GM18907 (cell line): ENCODE measurements around the gene HHLA2.

Experiments
- ATAC-seq: cut with Tn5 transposase; IDR thresholded peaks from one replicate; pipeline ENCODE4 v1.9.1; 2021; ENCODE audit warnings: mild to moderate bottlenecking, moderate library complexity; ENCODE audit not compliant: unreplicated experiment

HHLA2 gene

DNA sequence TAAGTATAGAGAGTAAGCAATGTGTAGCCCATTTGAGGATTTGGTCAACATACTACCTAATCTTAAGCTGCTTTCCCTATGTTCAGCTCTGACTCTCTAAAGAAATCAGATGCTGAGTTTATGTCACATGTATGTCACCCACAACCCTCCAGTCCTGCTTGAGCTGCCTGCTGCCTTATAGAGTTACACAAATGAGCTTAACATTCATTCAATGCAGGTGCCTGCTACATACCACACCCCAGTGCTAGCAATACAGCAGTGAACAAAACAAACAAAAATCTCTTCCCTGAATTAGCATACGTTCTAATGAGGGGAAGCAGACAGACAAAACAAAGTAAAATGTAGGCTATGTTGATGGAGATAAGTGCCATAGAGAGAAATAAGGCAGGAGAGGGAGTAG, 93.0 kb downstream of the HHLA2 start:
- no peak for ATAC-seq

DNA sequence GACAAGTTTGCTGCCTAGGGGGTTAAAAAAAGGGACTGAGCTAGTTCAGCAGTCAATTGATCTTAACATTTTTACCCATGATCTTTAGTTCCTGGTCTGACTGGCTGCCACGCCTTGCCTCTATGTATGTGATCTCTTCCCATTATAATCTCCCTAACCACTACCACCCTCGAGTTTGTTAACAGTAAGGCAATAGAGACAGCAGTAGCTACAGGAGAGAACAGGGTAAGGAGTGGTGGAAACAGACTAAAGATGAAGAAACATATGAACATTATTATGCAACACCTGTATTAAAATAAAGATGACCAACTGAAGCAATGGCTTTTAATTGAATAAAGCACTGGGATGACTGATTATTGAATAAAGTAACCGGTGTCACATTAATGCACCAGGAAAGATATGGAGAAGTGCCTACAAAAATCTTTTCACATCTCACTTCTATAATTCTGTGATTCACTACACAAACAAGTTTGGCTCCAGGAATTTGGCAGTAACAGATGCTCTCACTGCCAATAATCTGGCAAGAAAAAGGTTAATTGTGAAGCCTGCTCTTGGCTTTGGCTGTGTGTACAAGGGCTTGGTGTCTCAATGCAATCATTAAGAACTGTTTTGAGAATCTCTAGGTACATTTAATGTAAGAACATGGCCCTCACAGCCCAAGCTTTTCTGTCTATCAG, 95.7 kb downstream of the HHLA2 start:
- no peak for ATAC-seq

DNA sequence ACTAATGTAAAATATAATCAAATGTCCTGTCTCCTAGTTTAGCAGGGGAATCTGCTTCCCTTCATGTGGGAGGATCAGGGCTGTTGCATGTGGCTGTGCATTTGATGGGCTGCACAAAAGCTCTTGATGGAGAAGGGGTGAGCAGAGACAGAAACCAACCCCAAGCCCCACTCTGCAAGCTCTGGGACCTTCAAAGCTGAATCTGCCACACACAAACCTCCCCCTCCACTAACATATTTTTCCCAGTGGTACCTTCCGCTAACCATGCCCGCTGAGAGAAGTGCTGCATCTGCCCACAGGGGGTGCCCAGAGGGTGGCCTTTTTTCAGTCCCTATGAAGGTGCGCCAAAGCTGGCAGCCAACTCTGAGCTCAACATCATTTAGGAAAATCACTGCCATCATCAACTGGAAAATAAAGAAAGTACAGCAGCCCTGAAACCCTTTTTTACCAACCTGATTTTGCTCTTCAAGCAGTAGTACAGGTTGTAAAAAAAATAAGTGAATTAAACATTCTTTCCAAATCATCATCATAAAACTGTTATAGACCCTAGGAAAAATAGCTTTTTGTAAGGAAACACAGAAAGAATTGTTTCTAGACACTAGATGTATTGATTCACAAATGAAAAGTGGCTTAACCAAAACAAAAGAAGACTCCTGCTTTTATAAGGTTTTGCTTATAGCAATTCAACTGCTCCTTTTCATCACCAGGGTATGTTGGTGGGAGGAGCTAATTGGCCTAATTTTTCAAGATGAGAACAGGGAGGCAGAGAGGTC, 97.0 kb downstream of the HHLA2 start:
- no peak for ATAC-seq

GRCh38 chr3:108394016-108394415, 97.7 kb downstream of the HHLA2 start:
- ATAC-seq, result no peak

DNA sequence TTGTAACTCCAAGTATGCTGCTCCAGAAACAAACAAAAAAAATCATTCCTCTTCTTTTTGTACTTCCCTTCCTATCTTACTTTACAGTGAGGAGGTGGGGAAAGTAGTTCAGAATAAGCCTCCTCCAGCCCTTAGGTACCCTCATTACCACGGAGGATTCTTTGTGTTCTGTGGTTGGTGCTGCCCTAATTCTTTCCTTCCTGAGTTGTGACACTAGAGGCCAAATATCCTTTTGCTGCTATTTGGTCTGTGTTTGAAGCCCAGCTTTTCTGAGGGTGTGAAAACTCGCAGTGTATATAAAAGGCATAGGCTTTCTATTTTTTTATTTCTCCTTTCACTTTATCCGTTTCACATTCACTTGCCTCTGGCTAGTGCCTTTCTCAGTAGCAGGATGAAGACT, 98.2 kb downstream of the HHLA2 start:
- ATAC-seq, result no peak

DNA sequence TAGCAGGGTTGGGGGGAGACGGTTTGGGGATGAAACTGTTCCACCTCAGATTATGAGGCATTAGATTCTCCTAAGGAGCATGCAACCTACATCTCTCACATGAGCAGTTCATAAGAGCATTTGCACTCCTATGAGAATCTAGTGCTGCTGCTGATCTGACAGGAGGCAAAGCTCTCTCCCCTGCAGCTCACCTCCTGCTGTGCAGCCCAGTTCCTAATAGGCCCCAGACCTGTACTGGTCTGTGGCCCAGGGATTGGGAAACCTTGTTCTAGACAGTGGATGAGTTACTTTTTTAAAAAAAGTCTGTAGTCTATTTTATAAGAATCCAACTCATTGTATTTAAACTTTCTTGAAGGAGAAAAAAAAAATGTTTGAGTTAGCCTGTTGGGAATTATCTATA, 100.0 kb downstream of the HHLA2 start:
- ATAC-seq, result no peak

- no peak for ATAC-seq
These were observed 102.2 kb downstream of the HHLA2 start for GRCh38 chr3:108398510-108398909.

DNA sequence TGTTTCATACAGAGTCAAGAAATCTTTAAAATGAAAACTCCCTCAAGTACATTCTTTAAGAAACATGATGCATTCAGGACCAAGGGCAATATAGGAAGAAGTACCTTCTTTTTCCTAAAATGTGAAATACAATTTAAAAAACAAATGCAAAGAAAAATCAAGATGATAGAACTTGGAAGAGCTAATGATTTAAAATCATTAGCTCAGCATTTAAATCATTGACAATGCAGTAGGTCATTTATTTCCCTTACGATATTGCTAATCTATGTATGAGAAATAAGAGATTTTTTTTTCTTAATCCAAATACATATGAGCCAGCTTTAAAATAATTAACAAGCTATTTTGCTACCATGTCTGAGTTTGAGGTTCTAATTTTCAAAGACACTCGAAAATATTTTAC, 105.5 kb downstream of the HHLA2 start:
- ATAC-seq, result no peak

DNA sequence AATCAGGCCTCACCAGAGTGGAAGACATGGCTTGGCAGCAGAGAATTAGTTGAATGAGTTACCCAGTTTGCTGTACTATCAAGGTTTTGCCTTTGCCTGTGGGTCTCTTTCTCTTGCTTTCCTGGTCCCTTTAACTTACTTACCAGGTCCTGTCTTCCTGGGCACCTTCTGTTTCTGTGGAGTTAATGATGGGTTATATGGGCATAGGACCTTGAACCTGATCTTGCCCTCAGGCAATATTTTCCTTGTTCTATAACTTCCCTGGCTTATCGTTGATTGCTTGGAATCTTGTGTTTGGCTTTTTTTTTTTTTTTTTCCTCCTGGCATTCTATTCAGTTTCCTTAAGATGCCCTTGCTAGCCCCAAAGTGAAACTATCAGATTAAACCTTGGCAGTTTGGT, 106.8 kb downstream of the HHLA2 start:
- ATAC-seq, result no peak

- no peak for ATAC-seq
These were observed 107.5 kb downstream of the HHLA2 start for GRCh38 chr3:108403686-108404345.

GRCh38 chr3:108404368-108404767, 108.0 kb downstream of the HHLA2 start:
- ATAC-seq, result no peak

DNA sequence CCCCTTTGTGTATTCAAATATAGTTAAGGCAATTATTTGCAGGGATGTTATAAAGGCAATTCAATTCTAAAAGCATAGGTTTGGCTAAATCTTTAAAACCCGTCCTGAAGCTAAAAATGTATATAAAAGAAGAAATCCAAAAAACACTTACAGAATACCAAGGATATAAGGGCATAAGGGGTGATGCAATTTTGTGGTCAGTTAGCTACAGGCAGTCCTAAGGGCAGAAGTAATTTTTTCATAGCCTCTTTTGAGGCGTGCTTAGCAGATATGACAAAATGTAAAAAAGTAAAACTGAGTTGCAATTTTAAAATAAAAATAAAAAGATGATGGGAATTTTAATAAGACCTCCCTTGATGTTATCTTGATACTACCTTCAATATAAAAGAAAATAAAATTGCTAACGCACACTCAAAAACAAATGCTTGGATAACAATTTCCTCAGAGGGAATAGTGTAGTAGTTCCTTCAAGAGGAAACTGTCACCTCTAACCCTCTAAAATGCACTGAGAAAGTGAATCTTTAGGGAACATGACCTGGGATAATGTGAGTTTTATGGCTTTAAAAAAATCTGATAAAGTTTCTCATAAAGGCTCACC, 109.8 kb downstream of the HHLA2 start:
- ATAC-seq, result no peak

GRCh38 chr3:108406661-108407206, 110.4 kb downstream of the HHLA2 start:
- ATAC-seq, result peak; percentile 98

DNA sequence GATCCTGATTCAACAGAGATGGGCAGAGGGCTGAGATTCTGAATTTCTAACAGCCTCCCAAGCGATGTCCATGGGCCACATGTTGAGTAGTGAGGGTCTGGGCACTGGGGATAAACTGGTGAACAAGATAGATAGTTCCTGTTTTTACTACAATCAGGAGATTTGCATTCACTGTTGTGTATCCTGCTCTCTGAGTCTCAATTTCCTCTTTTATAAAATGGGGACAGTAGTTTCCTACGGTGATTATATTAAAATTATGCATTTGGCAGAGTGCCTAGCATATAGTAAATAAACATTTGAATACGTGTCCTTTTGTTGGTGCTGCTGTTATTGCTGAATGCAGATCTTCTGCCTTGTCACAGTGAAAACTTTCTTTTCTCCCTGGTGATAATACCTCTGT, 111.5 kb downstream of the HHLA2 start:
- ATAC-seq, result no peak

GRCh38 chr3:108408883-108409799, 112.8 kb downstream of the HHLA2 start:
- no peak for ATAC-seq

- no peak for ATAC-seq
These were observed 113.4 kb downstream of the HHLA2 start for GRCh38 chr3:108409800-108410178.

DNA sequence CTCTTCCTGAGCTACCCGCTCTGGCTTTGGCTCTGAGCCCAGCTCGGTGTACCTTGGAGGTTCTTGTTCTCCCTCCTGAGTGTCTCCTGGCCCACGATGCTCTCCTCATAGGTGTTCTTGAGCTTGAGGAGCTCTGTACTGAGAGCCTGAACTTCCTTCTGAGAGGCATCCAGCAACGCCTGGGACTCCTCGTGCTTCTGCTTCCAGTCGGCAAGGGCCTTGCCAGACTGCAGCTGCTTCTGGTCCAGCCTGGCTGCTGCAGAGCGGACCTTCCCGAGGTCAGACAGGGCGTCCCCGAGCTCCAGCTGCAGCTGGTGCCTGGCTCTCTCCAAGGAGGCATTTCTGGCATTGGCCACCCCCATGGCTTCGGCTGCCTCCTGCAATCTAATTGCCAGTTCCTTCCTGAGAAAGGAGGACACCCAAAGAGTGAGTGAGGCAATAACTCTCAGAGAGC, 114.2 kb downstream of the HHLA2 start:
- ATAC-seq, result no peak

DNA sequence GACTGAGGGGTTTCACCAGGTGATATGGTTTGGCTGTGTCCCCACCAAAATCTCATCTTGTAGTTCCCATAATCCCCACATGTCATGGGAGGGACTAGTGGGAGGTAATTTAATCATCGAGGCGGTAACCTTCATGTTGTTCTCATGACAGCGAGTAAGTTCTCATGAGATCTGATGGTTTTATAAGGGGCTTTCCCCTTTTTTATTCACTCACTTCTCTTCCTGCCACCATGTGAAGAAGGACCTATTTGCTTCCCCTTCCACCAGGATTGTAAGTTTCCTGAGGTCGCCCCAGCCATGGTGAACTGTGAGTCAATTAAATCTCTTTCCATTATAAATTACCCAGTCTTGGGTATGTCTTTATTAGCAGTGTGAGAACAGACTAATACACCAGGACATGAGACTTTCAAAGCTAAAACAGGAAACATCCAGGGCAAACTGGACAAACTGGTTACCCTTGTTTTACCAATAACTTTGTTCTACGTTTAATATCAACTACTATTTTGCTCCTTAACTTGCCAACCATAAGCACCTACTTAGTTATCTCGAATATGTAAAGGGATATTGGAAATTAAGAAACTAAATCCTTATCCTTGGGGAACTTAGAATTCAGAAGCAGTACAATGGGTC, 115.9 kb downstream of the HHLA2 start:
- ATAC-seq, result no peak

DNA sequence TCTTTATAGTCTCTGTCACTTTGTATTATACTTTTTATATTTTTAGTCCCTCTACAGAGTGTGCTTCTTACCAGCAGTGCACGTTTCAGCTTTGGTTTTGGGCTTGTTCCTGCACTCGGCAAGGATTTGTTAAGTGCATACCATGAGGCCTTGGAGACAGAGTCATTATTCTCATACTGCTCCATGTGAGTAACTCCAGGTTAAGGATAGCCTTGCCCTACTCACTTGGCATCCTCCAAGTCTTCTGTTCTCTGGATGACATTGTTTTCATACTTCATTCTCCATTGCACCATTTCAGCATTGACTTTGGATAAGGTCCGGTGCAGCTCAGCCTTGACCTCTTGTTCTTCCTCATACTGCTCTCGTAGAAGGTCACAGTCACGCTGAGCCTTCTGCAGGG, 117.7 kb downstream of the HHLA2 start:
- no peak for ATAC-seq

DNA sequence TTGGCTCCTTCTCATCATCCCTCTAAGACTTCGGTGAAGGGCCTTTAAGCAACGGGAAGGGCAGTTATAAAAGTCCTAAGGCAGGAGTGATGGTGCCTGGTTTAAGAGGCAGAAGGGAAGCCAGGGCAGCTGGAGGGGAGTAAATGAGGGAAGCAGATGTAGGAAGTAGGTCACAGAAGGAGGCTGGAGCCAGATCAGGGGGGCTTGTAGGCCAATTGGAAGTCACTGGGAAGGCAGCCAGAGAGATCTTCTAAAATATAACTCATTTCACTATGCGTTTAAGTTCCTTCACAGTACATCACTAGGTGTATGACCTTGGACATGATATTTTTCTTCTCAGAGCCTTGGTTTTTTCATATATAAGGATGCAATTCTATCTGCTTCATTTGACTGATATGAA, 119.3 kb downstream of the HHLA2 start:
- ATAC-seq, result no peak
